Caco-2 (cell line): ENCODE measurements around the gene DDAH2. TPM values are rescaled to one million over a fixed set of nuclear protein-coding genes. Genes with fewer than 3 reads are reported as not detected.
A peak's percentile ranks its signal among the peaks of the same experiment; 100 is the strongest.

ENCODE experiments used
- BruUV-seq: library from RNA; stranded (reverse); fragments of 400-500 nt; replicated peaks from 2 replicates; lab custom pipeline; 2021; lab: Mats Ljungman, UMichigan
- CTCF ChIA-PET: fragments of 300-600 bp; sonication (Branson Sonifier 250); formaldehyde crosslinking; loops from one replicate; lab custom pipeline; 2022; ENCODE audit warnings: antibody characterized with exemption; lab: Charles Lee
- POLR2A ChIA-PET: fragments of 300-600 bp; sonication (Branson Sonifier 250); formaldehyde crosslinking; loops from one replicate; lab custom pipeline; 2022; ENCODE audit warnings: antibody characterized with exemption; lab: Charles Lee
- DNase-seq, 2 experiments: peaks; one replicate each; pipeline versions ENCODE4 v3.0.0 to v3.0.0-alpha.2; 2020 to 2022
- H3K27me3 ChIP-seq: replicated peaks from 2 replicates; pipeline ENCODE4 v1.6.0; 2011; ENCODE audit warnings: low read length; ENCODE audit not compliant: control insufficient read depth, insufficient read depth
- H3K36me3 ChIP-seq: 2 replicates; pipeline ENCODE4 v1.5.1; 2011; ENCODE audit warnings: low read length; ENCODE audit not compliant: control insufficient read depth, insufficient read depth
- H3K4me1 ChIP-seq: fragments of 250-450 bp; sonication (Bioruptor Pico); 2 replicates; pipeline ENCODE4 v1.5.1; 2020; ENCODE audit warnings: mild to moderate bottlenecking
- H3K4me3 ChIP-seq: 2 replicates; pipeline ENCODE4 v1.5.1; 2011; ENCODE audit warnings: low read depth, mild to moderate bottlenecking, control low read depth, low read length
- H3K9me3 ChIP-seq: fragments of 250-450 bp; sonication (Bioruptor Pico); 2 replicates; pipeline ENCODE4 v1.5.1; 2020; ENCODE audit warnings: mild to moderate bottlenecking, moderate library complexity
- H3K27ac Mint-ChIP-seq: one replicate; pipeline ENCODE4 v1.8.0; 2022; ENCODE audit warnings: mixed read lengths; ENCODE audit not compliant: unreplicated experiment
- H3K27me3 Mint-ChIP-seq: one replicate; pipeline ENCODE4 v1.8.0; 2022; ENCODE audit warnings: mixed read lengths; ENCODE audit not compliant: insufficient read depth, unreplicated experiment
- H3K36me3 Mint-ChIP-seq: one replicate; pipeline ENCODE4 v1.8.0; 2022; ENCODE audit warnings: mild to moderate bottlenecking, mixed read lengths; ENCODE audit not compliant: insufficient read depth, unreplicated experiment
- H3K4me1 Mint-ChIP-seq: one replicate; pipeline ENCODE4 v1.8.0; 2022; ENCODE audit warnings: low read depth, mixed read lengths; ENCODE audit not compliant: unreplicated experiment
- H3K4me3 Mint-ChIP-seq: one replicate; pipeline ENCODE4 v1.8.0; 2022; ENCODE audit warnings: mild to moderate bottlenecking, moderate library complexity, mixed read lengths; ENCODE audit not compliant: unreplicated experiment
- H3K9me3 Mint-ChIP-seq: one replicate; pipeline ENCODE4 v1.8.0; 2022; ENCODE audit warnings: mixed read lengths; ENCODE audit not compliant: unreplicated experiment
- CTCF ChIP-seq, 2 experiments: fragments of 200-600 bp in 1 of 2; IDR thresholded peaks; 1 replicate in 1 of 2; 2 replicates in 1 of 2; pipeline versions ENCODE4 v1.5.1 to v1.8.0; 2011 to 2022; ENCODE audit warnings: antibody characterized with exemption in 1 of 2, control low read depth in 1 of 2, inconsistent platforms in 1 of 2, low read depth in 1 of 2, low read length in 1 of 2, mild to moderate bottlenecking in 1 of 2, moderate library complexity in 1 of 2; ENCODE audit not compliant: insufficient read depth in 1 of 2, severe bottlenecking in 1 of 2, unreplicated experiment in 1 of 2
- intact Hi-C: fragments of 100-400 bp; cut with micrococcal nuclease; formaldehyde crosslinking; loops from one replicate; pipeline ENCODE4 v1.10.0; 2022; ENCODE audit not compliant: unreplicated experiment
- total RNA-seq: library from RNA; stranded (reverse); gene quantifications from 2 replicates; pipeline ENCODE4 v1.2.3, GENCODE V29; 2022

Gene DDAH2
- total RNA-seq, 1 experiment from 2014 or later = 82.4 TPM

DNA sequence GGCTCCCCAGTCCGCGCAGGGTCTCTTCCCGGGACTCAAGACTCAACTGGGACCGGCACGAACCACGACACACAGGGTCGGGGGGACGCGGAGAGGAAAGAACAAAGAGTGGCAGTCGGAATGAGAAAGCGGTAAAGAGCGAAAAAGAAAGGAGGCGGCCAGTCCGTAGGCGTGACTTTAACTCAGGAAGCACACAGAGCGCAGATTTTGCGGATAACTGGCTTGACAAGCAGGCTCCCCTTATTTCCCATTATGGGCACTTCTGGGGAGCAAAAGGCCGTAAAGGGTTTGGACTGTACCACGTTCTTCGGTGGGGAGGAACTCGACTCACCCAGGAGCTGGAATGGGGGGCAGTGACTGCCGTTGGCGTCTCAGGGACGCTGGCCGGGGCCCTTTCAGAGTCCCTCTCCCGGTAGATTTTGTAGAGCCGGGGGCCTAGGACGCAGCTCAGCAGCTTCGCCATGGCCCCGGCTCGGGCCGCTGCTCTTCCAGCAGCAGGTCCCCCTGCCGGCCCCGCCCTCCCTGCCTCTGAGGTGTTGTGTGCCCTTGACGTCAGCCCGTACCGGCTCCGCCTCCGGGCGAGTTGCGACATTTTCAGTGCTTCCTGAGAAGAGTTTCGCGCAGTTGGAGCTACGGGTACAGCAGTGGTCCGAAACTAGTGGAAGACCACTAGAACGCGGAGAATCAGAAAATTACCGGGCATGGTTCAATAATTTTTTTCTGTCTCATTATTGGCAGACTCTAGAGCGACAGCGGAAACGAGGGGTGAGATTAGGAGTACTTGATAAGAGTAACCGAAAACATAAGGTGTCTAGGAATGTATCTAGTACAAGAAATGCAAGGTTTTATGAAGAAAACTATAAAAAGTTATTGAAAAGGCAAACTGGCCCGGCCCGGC is 26.0 kb downstream of the DDAH2 start, which contains the start of gene ABHD16A:
Gene ABHD16A (minus strand): TSS at position 506 of the 898 bp plus-strand sequence. CDS start 43 bp downstream, at position 463.
- Mint-ChIP-seq H3K27me3 (no peaks in the 10 kb centered on the region), H3K36me3 (peaks cover 19% of the 10 kb centered on the region), H3K9me3 (no peaks in the 10 kb centered on the region), H3K27ac (peak within 1 kb of the TSS; percentile 87), H3K4me1 (peaks cover 11% of the 10 kb centered on the region), H3K4me3 (peak within 1 kb of the TSS; percentile 91)
- Histone ChIP-seq H3K4me3 (peak within 1 kb of the TSS; percentile 50), H3K27me3 (no peaks in the 10 kb centered on the region), H3K4me1 (peaks cover 34% of the 10 kb centered on the region), H3K9me3 (no peaks in the 10 kb centered on the region), H3K36me3 (peaks cover 3% of the 10 kb centered on the region)
- ChIA-PET POLR2A (interaction anchor here (0.5 to 1.7 kb wide), 17 partner anchors 10 to 666 kb away, joined by 3 to 11 read pairs (median 4); partner anchors contain the start of genes APOM, CLIC1, HSPA1A and HSPA1B), CTCF (interaction anchor here (0.6 to 1.2 kb wide), 8 partner anchors 23 to 154 kb away, joined by 3 to 7 read pairs (median 3); partner anchors contain the start of genes CSNK2B and LSM2)
- no peak for TF ChIP-seq CTCF (IDR thresholded peaks at IDR 0.05; ENCODE audit: insufficient read depth in 1 of 2, low read depth in 1 of 2, low read length in 1 of 2, severe bottlenecking in 1 of 2, unreplicated experiment in 1 of 2)
- no TSS peak for BruUV-seq
- peak; percentile 97 to 98 for DNase-seq
- intact Hi-C loops = loop anchor here (2.0 to 5.0 kb wide), 2 partner anchors 22 to 34 kb away; partner anchors contain the start of genes CLIC1 and LY6G5C

DNA sequence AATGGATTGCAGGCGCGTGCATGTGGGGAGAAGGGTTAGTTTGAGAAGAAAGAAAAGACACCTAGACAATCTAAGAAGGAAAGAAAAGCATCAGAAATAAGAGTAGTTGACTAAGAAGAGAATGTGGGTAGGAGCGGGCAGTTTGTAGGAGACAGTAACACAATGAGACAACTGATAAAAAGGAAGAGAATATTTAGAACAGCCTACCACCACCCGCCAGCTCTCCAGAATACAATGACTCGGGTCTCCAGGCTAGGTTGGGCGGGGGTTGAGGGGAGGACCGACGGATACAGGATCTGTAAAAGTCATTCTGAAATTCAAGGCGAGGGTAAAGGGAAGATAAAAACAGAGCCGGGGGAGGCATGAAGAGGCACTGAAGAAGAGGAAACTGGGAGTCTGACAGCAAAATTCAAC is 26.7 kb downstream of the DDAH2 start:
- peaks cover 3% of the 10 kb centered on the region for H3K36me3 ChIP-seq
- DNase-seq = no peak
- Mint-ChIP-seq H3K27me3 (no peaks in the 10 kb centered on the region), H3K9me3 (no peaks in the 10 kb centered on the region), H3K4me1 (peaks cover 16% of the 10 kb centered on the region), H3K36me3 (peaks cover 25% of the 10 kb centered on the region), H3K27ac (peak overlapping the region; percentile 87), H3K4me3 (peak overlapping the region; percentile 91)
- H3K4me1 ChIP-seq = peaks cover 34% of the 10 kb centered on the region
- intact Hi-C loops = loop anchor here (2.0 to 5.0 kb wide), 2 partner anchors 22 to 35 kb away; partner anchors contain the start of genes CLIC1 and LY6G5C
- POLR2A ChIA-PET = interaction anchor here (1.2 to 1.7 kb wide), 8 partner anchors 11 to 160 kb away, joined by 3 to 11 read pairs (median 4); partner anchors contain the start of genes CLIC1, HSPA1A, HSPA1L and NEU1
- no peaks in the 10 kb centered on the region for H3K9me3 ChIP-seq
- TF ChIP-seq CTCF (IDR thresholded peaks at IDR 0.05; ENCODE audit: insufficient read depth in 1 of 2, low read depth in 1 of 2, low read length in 1 of 2, severe bottlenecking in 1 of 2, unreplicated experiment in 1 of 2) = no peak
- BruUV-seq = no TSS peak
- CTCF ChIA-PET = interaction anchor here (0.9 to 1.2 kb wide), 5 partner anchors 22 to 104 kb away, joined by 3 to 7 read pairs (median 3); partner anchors contain the start of genes CSNK2B and LSM2
- H3K4me3 ChIP-seq = peak overlapping the region; percentile 50
- no peaks in the 10 kb centered on the region for H3K27me3 ChIP-seq
